Umbilical cord (tissue), 2 donors: ENCODE measurements around the gene CRB1. TPM values are rescaled to one million over a fixed set of nuclear protein-coding genes. Genes with fewer than 3 reads are reported as not detected.
A peak's percentile ranks its signal among the peaks of the same experiment; 100 is the strongest.
"Not testable (repeated sequence)": the region's sequence is repeated elsewhere in the genome, so short reads cannot be mapped to it uniquely, and the experiment has no call there.

Experiments
- DNase-seq: peaks from one replicate; pipeline ENCODE4 v3.0.0-alpha.2; 2015; ENCODE audit warnings: low spot score
- total RNA-seq: library from RNA; depleted of rRNA; stranded (reverse); fragments of >200 nt; gene quantifications from one replicate; pipeline ENCODE4 v1.2.3, GENCODE V29; 2014; ENCODE audit warnings: low replicate concordance; ENCODE audit not compliant: insufficient read depth

The CRB1 gene
- total RNA-seq, 1 donor from 2014 or later, result 14.2 TPM

DNA sequence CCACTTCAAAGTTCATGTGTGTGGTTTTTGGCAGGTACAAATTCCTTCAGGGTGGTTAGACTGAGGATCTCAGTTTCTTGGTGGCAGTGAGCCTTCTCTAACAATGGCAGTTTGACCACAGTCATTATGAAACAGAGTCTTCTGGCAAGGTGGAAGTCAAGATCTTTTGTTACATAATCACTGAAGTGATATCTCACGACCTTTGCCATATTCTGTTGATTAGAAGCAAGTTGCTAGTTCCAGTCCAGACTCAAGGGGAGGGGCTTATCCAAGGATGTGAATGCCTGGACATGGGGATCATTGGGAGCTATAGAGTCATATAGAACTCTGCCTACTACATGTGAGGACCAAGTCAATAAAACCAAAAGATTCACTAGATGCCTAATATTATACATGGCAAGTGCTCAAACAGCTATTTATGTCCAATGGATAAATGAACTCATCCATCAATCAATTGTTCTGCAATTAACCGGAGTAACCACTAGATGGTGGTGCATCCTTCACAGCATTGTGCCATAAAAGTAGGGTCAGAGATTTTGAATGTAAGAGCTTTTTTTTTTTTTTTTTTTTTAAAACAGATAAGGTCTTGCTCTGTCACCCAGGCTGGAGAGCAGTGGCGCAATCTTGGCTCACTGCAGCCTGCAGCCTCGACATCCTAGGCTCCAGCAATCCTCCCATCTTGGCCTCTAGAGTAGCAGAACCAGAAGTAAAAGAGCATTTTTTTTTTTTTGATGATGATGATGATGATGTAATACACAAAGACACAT is 131.9 kb downstream of the CRB1 start:
- no peak for DNase-seq

DNA sequence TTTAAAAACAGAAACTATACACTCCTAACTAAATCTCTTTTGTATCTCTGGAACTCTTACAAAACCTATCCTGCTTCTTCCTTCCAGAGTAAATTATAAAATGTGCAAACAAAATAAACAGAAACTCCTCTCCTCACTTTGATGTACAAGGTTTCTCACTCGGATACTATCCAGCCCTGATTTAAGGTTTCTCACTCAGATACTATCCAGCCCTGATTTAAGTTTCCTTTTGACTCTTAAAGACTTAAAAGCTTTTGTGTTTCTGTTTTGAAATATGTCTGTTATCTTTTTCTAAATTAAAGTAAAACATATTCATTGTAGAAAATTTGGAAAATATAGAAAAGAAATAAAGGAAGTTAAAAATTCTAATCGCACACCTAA is 132.5 kb downstream of the CRB1 start:
- no peak for DNase-seq

DNA sequence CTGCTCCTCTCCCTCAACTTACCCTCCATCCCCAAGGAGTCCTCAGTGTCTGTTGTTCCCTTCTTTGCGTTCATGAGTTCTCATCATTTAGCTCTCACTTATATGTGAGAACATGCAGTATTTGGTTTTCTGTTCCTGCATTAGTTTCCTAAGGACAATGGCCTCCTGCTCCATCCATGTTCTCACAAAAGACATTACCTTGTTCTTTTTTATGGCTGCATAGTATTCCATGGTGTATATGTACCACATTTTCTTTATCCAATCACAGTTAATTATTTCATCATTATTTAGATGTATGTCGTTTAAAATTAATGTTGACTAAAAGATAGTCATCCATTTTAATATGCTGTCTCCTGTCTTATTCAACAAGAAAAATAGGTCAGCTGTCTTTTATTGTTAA is 134.1 kb downstream of the CRB1 start:
- no peak for DNase-seq

DNA sequence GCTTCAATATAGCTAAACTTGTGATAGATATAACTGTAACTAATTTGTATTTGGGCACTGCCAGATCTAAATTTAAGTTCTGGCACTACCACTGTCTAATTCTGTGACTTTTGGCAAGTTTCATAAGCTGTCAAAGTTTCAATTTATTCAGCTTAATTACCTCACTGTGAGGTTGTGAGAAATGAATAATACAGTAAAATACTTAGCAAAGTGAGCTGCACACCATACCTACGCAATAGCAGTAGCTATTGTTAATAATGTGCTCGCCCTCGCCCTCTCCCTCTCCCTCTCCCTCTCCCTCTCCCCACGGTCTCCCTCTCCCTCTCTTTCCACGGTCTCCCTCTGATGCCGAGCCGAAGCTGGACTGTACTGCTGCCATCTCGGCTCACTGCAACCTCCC is 136.7 kb downstream of the CRB1 start:
- not testable (repeated sequence) for DNase-seq

DNA sequence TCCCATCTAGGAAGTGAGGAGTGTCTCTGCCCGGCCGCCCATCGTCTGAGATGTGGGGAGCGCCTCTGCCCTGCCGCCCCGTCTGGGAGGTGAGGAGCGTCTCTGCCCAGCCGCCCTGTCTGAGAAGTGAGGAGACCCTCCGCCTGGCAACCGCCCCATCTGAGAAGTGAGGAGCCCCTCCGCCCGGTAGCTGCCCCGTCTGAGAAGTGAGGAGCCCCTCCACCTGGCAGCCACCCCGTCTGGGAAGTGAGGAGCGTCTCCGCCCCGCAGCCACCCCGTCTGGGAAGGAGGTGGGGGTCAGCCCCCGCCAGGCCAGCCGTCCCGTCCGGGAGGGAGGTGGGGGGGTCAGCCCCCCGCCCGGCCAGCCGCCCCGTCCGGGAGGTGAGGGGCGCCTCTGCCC is 137.6 kb downstream of the CRB1 start:
- not testable (repeated sequence) for DNase-seq

DNA sequence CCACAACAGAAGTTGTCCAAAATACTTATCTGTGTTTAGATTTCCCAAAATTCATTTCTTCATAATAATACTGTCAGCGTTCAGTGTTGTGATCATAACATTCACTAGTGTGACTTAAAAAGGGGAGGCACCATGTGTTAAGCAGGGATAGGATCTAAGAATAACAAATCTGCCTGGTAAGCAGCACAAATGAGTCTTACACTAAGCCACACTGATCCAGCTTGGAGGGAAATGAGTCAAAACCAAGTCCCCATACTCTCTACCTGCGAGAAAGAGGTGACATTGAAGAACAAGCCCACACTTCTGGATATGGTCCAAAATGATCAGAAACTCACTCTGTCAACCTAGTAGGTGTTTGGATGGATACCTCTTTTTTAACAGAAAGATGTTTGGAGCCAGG is 145.5 kb downstream of the CRB1 start:
- DNase-seq, result no peak

DNA sequence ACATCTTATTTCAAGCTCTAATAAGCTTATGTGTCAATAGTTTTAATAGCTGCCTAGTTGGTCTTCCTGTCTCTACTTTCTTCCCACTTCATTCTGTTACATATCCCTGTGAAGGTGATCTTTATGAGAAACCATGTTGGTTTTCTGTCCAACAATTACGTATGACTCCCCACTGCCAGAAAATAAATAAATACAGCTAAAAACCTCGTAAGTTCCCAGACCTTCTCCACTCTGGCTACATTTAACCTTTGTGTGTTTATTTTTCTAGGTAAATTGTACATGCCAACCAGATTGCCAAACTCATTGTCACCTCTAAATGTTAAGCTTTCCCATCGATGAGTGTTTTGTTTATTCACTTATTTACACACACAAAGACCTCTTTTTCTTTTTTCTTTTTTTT is 147.2 kb downstream of the CRB1 start:
- DNase-seq, result no peak

DNA sequence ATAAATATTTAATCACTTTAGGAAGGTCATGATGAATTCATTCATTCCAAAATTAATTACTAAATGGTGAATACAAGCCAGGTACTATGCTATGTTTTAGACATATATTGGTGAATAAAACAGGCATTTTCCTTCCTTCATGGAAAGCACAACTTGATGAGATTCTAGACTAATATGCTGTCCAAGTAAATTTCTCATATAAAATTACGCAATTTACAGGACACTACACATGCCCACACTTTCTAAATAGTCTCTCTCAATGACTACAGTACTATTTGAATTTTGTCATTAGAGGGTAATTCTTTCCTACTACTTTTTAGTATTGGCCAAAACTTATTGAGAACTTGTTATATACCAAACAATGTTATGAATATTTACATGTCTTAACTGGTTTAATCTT is 150.6 kb downstream of the CRB1 start:
- DNase-seq, result no peak

DNA sequence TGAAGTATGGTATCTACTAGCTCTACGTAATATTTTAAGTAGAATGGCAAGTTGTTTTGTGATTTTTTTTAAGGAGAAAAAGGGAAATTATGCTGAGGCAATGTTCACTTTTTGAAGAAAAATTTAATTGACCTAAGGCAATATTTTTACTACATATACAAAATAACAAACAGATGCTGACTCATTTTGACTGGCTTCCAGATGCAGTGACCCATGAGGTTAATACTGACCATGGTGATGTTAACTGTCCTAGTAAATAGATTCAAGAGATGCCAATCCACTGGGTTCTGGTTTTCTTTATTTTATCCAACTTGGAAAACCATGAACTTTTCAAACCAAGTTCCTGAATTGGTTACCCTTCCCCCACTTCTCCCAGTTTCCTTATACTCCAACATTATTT is 154.9 kb downstream of the CRB1 start:
- no peak for DNase-seq

DNA sequence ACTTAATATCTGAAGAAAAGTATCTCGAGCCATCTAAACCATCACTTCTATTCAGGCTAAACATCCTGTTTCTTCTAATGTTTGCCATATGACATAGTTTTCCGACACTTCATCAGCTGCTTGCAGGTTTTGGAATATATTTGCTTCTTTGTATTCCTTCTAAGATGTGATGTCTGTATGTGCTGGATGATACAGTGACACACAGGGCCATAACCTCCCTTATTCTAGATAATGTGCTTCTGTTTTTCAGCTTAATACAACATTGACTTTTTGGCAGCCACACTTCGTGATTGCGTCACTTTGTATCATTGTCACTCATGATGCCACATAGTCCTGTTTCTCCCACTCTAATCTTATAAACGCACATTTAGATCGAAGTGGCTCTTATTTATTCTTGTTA is 156.3 kb downstream of the CRB1 start:
- no peak for DNase-seq

DNA sequence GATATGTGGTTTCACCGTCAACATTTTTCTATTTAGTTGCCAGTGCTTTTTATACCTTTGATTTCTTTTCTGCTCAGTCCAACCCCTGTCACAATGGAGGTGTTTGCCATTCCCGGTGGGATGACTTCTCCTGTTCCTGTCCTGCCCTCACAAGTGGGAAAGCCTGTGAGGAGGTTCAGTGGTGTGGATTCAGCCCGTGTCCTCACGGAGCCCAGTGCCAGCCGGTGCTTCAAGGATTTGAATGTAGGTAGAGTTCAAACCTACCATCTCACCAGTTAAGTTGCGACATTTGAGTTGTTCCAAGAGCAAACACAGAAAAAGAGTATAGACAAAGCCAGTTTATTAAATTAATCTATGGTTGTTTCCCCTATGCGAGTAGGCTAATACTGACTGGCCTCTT is 161.3 kb downstream of the CRB1 start:
- DNase-seq, result no peak

DNA sequence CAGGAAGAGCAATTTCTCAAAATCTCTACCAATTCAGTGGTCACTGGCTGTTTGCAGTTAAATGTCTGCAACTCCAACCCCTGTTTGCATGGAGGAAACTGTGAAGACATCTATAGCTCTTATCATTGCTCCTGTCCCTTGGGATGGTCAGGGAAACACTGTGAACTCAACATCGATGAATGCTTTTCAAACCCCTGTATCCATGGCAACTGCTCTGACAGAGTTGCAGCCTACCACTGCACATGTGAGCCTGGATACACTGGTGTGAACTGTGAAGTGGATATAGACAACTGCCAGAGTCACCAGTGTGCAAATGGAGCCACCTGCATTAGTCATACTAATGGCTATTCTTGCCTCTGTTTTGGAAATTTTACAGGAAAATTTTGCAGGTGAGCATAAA is 167.2 kb downstream of the CRB1 start:
- DNase-seq, result no peak

DNA sequence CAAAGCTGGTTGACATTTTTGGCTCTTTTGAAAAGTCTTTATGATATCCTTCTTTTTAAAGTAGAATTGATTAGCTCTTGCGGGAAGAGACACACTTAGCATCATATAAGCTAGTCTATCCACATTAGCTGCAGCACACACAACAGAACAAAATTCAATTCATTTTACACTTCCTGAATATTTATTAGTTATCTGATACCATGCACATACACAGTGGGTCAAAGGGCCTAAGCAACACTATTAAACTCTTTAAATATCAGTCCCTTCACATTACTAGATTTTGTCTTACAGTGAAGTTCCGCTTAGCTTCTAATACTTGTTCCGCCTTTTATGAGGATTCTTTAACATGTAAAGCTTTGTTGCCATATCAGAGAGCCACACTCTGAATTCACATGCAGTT is 169.5 kb downstream of the CRB1 start:
- no peak for DNase-seq

DNA sequence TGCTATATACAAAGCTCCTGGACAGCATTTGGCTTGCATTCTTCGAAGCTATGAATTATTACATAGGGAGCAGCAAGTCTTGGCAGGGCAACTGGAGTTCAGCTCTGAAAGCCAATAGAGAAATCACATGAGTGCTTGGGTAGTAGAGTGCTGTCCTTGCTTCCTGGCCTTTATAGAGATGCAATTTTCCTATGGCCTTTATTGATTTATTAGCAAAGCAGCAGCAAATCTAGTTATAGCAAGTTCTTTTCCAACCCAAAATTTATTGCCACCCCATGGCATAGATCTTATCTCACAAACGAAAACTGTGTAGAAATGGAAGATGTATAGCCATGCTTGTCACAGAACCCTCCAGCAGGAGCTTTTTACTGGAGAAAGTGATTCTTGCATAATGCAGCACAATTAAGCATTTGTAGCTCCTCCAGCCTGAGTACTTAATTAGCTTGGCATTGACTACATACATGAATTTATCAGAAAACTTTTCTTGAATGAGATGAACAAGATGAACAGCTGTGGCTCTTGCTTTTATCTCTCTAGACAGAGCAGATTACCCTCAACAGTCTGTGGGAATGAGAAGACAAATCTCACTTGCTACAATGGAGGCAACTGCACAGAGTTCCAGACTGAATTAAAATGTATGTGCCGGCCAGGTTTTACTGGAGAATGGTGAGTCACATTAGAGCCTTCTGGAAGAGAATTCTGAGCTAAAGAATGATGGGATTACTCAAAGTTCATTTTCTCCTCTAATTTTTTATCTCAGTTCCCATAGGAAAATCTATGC is 170.1 kb downstream of the CRB1 start:
- DNase-seq, result peak; percentile 55

DNA sequence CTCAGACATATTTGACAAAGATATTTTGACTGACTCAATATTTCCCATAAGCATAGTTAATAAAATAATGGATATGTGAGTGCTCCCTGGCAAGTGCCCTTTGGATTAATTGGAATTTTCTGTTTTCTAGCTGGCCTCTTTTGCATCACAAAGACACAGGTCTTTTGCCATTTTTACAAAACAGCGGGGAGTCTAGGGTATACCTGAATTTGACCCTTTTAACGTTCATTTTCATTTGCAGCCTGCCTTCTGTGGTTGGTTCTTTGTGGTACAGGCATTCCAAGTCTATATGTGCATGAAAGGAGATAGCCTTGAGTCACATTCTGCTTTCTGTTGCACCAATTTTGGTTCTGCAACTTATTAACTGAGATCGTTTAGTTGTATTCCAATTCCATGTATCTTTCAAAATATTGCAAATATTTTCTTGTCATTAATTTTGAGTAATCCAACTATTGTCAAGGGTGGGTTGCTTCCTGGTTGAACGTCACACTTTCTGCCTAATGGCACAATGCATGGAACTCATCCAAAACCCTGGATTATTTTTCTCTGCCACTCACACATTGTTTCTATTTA is 171.7 kb downstream of the CRB1 start:
- DNase-seq, result no peak

DNA sequence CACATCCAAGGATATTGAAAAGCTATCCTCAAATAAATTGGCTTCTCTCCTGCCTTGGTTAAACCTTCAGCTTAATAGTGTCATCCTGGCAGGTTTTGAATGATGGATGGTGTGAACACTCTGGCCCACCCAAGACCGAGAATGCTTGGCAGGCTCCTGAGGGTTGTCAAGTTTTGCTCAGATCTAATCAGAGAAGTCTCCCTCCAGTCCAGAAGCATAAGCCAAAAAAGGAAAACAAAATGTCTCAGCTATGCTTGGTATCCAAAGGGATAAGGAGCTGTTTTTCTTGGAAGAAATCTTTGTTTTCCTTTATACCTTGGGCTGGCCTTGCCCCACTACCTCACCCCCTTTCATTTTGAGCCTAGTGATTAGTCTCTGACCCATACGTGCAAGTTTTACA is 172.7 kb downstream of the CRB1 start:
- peak; percentile 26 for DNase-seq

DNA sequence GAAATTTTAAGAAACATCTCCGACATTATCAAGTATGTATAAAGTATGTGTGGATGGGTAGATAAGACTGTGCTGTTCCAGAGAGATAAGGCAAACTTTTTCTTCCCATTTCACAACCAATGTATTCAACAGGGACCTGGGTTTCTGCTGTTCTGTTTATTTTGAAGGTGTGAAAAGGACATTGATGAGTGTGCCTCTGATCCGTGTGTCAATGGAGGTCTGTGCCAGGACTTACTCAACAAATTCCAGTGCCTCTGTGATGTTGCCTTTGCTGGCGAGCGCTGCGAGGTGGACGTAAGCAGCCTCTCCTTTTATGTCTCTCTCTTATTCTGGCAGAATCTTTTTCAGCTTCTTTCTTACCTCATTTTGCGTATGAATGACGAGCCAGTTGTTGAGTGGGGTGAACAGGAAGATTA is 174.0 kb downstream of the CRB1 start:
- peak; percentile 61 for DNase-seq

DNA sequence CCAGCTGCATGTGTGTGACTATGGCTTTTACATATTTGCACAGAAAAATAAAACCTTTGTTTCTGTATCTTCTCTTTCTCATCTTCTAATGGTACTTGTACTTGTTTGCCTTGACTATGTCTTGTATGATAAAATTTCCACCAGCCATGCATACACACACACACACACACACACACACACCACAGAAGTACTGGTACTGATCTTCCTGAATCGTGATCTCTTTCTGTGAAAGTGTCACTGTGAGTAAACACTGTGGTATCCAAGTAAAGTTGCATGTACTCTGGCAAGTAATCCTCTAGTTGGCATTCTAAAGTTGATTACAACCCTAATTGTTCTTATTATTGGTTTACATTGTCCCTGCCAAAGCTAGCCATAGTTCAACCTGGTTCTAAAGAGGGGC is 176.7 kb downstream of the CRB1 start:
- DNase-seq, result no peak

DNA sequence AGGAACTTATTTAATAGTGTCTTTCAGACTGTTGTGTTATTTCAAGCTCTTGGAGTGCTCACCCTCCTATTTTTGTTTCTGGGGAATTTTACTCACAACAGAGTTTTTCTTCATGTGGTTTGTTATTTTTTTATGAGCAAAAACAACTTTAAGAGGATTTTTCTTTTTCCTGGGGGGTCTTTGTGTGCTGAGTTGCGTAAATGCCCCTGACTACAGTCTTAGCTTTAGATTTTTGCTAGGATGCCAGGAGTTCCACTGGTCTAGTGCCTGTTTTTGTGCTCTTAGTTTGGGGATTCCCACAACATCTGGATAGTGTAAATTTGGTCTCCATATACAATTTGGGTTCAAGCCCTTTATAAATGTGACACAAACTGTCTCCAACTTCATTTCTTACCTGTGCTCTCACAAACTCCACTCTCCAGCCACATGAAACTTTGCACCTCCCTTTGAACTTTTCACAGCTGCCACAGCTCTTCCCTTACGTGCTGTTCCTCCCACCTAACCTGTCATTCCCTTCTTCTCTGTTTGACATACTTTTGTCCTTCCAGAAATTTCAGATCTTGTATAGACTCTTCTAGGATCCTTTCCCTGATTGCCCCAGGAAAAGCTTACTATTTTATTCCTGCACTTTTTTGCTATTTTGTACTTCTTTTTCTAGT is 180.2 kb downstream of the CRB1 start:
- DNase-seq, result no peak

DNA sequence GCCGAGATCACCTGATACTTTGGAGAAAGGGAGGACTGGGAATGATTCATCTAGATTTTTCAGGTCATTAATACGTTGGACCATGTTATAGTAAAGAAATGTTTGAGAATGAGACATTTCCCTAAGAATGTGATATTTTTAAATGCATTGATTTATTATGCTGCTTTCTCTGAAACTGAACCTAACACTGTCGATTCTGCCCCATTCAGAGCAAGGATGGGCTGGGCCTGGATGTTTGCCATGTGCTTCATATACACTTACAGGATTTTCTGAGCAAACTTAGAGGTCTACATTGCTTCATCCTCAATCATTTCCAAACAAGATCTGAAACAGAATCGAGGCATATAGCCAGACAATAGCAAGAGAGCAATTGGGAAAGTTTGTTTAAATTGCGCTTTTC is 183.3 kb downstream of the CRB1 start:
- no peak for DNase-seq

DNA sequence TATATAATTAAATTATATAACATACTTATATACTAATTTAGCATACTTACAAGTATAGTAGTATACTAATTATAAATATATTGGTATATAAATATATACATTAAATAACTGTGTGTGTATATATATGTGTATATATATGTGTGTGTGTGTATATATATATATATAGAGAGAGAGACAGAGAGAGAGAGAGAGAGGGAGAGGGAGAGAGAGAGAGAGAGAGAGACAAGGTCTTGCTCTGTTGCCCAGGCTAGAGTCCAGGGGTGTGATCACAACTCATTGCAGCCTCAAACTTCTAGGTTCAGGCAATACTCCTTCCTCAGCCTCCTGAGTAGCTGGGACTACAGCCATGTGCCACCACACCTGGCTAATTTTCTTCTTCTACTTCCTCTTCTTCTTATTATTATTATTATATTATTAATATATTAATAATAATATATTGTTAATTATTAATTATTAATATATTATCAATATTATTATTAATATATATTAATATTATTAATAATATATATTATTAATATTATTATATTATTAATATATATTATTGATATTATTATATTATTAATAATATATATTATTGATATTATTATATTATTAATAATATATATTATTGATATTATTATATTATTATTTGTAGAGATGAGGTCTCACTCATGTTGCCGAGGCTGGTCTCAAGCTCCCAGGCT is 185.5 kb downstream of the CRB1 start:
- no peak for DNase-seq

DNA sequence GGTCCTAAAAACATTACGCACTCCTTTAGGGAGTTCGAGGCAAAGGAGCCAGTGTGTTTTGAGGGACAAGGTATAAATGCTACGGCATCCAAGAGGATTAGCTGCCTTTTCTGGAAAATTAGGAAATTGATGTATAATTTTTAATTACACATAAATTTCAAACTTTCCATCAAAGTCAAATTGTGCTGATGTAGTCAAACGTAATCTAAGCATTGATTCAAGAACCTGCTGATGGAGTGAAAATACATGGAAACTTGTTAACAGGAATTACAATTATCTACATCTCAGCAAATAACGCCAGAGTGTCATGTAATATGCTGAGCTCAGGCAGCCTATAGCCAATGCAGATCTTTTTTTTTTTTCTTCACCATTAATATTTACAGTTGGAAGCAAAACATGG is 194.5 kb downstream of the CRB1 start:
- DNase-seq, result no peak
